Measurements from ENCODE around the gene CD81. TPM values are rescaled to one million over a fixed set of nuclear protein-coding genes. Genes with fewer than 3 reads are reported as not detected.

CD81 gene
- total RNA-seq, 4 donors from 2014 or later = 264 to 370 (median 298) TPM

GRCh38 chr11:2432171-2432621 lies 55.1 kb downstream of the CD81 start:
- Histone ChIP-seq H3K36me3 (no peaks in the 10 kb centered on the region), H3K4me3 (replicated peaks in 1 of 3) (no peak overlapping the region), H3K9me3 (no peaks in the 10 kb centered on the region), H3K27ac (no peak overlapping the region), H3K4me1 (peaks cover 0 to 6% of the 10 kb centered on the region in 2 donors), H3K27me3 (no peaks in the 10 kb centered on the region)
- TF ChIP-seq CTCF (IDR thresholded peaks at IDR 0.05) (no peak), POLR2A (IDR thresholded peaks at IDR 0.05) (no peak)
- intact Hi-C loops (cut with DNase I) = no loop called here
- DNase-seq = no peak
- 74 to 82% methylated on average over 9 to 12 of the region's 15 CpGs for WGBS, 2 donors

DNA sequence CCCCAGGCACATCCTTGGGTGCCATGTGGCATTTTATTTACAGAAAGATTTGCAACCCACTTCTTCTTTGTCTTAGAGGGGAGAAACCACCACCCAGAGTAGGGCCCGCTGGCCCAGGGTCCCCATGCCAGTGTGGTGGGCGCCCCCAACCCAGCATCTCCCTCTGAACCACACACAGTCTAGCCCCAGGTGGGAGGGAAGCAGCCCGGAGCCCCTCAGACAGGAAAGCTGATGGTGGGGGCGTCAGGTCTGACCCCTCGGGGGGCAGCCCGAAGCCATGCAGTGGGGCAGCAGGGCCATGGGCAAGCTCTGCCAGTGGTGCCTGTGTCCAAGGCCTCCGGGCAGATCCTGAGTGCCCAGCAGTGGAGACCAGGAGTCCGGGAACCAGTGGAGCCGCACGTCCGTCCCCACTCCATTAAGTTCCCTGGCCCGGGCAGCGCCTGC lies 55.5 kb downstream of the CD81 start:
- Histone ChIP-seq H3K4me1 (peaks cover 0 to 1% of the 10 kb centered on the region in 2 donors), H3K4me3 (replicated peaks in 1 of 3) (no peak overlapping the region), H3K36me3 (no peaks in the 10 kb centered on the region), H3K9me3 (no peaks in the 10 kb centered on the region), H3K27me3 (no peaks in the 10 kb centered on the region), H3K27ac (no peak overlapping the region)
- TF ChIP-seq CTCF (IDR thresholded peaks at IDR 0.05) (no peak), POLR2A (IDR thresholded peaks at IDR 0.05) (no peak)
- no peak for DNase-seq
- 96 to 97% methylated on average over 8 to 9 of the region's 13 CpGs for WGBS, 2 donors
- intact Hi-C loops (cut with DNase I) = no loop called here

DNA sequence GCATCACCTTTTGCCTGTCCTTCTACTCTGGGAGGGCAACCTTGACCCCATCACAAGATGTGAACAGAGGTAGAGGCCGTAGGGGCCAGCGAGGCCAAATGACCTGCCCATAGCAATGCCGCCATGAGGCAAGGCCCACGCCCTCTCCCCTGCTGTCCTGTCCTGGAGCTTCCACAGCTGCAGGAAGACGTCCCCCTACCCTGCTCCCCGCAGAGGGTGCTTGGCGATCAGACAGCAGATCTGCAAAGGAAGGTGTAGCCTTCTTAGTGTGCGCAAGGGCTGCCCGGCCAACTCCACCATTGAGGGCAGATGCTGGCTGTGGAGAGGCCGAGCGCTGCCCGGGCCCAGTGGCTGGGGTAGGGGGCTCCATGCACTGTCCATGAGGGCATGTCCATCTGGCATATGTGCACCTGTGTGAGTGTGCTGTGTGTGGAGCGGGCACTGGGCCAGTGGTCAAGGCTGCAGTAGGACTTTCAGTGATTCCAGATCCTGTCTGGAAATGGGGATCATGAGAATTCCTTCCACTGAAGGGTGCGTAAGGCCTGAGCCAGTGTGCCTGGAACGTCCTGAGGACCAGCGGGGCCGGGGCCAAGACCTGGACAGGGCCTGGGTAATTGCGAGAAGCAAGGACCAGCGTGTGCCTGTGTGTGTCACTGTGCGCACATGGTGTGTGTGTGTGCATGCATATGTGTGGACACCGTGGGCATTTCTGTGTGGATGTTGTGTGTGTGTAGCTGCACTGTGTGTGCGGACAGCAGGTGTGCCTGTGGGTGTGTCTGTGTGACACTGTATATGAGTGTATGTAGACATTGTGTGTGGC lies 56.2 kb downstream of the CD81 start:
- DNase-seq = no peak
- Histone ChIP-seq H3K4me1 (no peaks in the 10 kb centered on the region), H3K27me3 (no peaks in the 10 kb centered on the region), H3K9me3 (no peaks in the 10 kb centered on the region), H3K4me3 (replicated peaks in 1 of 3) (no peak overlapping the region), H3K36me3 (no peaks in the 10 kb centered on the region), H3K27ac (no peak overlapping the region)
- 89 to 93% methylated on average over 16 to 21 of the region's 22 CpGs for WGBS, 2 donors
- intact Hi-C loops (cut with DNase I) = no loop called here
- no peak for TF ChIP-seq CTCF (IDR thresholded peaks at IDR 0.05)

DNA sequence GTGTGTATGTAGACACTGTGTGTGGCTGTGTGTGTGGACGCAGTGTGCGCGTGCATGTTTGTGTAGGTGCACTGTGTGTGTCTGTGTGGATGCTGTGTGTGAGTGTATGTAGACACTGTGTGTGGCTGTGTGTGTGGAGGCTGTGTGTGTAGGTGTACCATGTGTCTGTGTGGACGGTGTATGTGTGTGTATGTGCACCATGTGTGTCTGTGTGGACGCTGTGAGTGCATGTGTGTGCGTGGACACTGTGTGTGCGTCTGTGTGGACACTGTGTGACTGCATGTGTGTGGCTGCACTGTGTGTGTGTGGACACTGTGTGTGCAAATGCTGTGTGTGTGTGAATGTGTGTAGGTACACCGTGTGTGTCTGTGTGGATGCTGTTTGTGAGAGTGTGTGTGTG lies 56.9 kb downstream of the CD81 start:
- no peaks in the 10 kb centered on the region for H3K4me1 ChIP-seq
- no peaks in the 10 kb centered on the region for H3K27me3 ChIP-seq
- intact Hi-C loops (cut with DNase I) = no loop called here
- no peak for DNase-seq
- H3K4me3 ChIP-seq (replicated peaks in 1 of 3) = no peak overlapping the region
- TF ChIP-seq CTCF (IDR thresholded peaks at IDR 0.05) = no peak
- WGBS, 2 donors = 92 to 95% methylated on average over 8 of the region's 8 CpGs
- no peaks in the 10 kb centered on the region for H3K9me3 ChIP-seq
- no peak overlapping the region for H3K27ac ChIP-seq
- no peaks in the 10 kb centered on the region for H3K36me3 ChIP-seq

DNA sequence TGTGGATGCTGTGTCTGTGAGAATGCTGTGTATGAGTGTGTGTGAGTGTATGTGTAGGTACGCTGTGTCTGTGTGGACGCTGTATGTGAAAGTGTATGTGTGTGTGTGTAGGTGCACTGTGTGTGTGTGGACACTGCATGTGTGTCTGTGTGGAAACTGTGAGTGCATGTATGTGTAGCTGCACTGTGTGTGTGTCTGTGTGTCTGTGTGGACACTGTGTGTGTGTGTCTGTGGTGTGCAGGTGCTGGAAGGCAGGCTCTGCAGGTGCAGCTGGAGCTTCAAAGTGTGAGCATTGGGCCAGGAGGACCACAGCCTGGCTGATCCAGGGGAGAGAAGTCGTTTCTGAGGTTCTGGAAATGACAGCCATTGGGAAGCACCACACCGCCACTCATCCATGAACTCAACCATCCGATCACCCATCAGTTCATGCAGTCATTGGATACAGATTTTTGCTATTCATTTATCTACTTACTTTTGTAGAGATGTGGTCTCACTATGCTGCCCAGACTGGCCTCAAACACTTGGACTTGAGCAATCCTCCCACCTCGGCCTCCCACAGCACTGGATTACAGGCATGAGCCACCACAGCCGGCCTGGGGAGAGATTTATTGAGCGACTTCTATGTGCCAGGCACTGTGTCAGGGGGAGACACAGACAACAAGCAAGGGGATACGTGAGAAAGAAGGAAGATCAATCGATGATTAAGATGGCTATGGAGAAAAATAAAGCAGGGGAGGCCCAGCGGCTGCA lies 57.6 kb downstream of the CD81 start:
- Histone ChIP-seq H3K9me3 (no peaks in the 10 kb centered on the region), H3K27ac (no peak overlapping the region), H3K4me3 (replicated peaks in 1 of 3) (no peak overlapping the region), H3K27me3 (no peaks in the 10 kb centered on the region), H3K4me1 (no peaks in the 10 kb centered on the region), H3K36me3 (no peaks in the 10 kb centered on the region)
- 90 to 93% methylated on average over 11 of the region's 11 CpGs for WGBS, 2 donors
- no peak for DNase-seq
- no peak for TF ChIP-seq CTCF (IDR thresholded peaks at IDR 0.05)
- no peak for TF ChIP-seq POLR2A (IDR thresholded peaks at IDR 0.05)
- intact Hi-C loops (cut with DNase I) = no loop called here

All from thyroid gland (tissue), 4 donors.